ENCODE data around the gene AFF3.
"Not testable (repeated sequence)": the region's sequence is repeated elsewhere in the genome, so short reads cannot be mapped to it uniquely, and the experiment has no call there.

The AFF3 gene

DNA sequence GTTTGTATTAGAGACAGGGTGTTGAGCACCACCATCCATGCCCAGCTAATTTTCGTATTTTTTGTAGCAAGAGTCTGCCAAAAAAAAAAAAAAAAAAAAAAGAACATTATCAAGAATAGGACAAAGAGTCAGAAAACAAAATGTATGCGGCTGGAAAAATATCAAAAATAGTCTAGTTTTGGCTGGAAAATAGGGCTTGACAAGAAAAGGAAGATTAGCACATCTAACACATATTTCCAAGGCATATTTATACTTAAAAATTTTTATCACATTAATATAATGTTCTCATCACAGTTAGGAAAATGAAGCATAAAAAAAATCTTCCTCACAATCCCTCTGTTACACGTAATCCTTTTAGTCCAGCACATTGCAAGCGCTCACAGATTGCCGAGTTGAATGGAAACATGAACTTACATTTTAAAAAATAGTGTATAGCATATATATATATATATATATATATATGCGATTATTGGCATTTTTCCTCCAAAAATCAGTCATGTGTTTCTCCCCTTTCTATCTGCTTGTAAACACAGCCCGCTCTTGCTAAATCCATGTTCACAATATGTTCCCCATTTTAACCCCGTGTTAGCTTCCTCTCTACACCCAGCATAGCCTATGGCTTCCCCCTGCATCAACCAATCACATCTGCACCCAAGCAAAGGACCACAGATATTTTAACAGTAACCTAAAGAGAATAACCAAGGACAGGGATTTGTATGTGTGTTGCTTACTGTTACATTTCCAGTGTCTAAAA, 183.0 kb downstream of the AFF3 start:
- DNase-seq: no peak

DNA sequence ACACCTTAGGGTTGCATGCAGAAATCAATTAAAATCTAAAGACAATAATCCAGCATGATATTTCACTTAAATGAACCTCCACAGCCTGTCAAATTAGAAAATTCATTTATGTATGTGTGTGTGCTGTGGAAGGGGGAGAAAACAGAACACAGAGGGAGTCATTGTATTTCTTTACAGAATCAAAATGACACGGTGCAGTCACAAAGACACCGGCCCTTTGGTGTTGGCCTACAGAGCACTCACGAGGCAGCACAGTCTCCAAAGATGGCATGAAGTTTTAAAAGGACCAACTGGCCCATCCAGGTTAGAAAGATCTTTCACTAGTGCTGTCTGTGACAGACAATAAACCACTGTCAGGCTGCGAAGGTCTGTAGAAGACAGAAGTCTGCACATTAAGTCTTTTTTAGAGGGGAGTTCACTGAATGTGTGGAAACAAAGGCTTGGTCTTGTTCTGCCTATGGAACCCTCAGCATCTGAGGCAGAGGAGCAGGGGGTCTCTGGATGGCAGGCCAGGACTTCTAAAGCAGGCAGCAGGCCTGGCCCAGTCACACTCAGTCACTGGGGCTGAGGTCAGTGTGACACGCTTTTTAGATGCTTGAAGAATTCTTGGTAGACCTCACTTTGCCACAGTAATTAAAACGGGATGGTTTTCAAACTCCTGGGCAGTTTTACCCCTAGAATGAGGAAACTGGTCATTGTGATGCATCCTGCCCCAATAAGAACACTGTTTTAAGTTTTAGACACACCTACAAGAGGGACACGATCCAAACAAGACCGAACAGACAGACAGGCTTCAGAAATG, 184.9 kb downstream of the AFF3 start:
- DNase-seq: no peak

DNA sequence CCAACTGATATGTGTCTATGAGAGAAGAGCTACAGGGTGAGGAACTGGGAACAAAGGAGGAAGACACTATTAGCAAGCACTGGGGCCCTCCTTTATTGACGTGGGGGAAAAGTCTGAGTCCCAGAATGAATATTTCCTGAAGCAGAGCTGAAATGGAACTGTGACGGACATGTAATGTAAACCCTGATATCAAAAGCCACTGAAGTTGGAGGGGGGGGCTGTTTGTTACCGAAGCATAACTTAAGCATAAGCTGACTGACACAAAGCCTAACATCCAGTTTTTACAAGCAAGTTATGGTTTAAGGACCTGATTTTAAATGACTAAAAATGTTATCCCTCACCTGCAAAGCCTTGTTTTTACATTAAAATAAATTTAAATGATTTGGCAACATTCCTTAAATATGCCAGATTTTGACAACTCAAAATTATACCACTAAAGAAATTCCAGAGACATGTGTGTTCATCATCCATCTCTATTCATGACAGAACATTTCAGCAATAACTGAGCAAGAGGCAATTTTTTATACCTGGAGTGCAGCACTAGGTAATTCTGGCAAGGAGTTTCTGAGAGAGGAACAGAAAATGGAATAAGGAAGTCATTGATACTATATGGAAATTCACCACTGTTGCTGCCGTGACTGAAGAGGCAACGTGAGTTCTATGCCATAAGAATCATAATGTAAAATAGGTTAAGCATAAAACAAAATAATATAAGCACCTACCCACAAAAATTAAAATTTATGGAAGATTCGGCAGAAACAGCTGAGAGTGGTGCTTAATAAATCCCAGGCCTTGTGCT, 186.0 kb downstream of the AFF3 start:
- DNase-seq: no peak

DNA sequence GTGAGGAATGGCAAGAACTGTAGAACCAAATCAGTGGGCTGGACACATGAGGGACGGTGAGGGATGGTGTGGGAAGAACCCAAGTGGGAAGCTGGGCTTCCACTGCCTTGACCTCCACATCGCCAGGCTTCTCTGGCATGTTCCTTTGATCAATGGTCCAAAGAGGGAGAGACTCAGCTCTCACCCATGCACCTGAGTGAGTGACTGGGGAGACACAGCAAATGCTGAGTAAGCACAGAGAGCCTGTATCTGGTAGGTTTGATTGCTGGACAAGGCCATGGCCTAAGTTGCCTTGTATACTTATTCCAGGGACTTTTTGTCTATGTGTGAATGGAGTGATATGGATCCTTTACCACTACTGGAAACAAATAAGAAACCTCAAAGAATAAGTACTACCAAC, 188.6 kb downstream of the AFF3 start:
- DNase-seq: no peak

DNA sequence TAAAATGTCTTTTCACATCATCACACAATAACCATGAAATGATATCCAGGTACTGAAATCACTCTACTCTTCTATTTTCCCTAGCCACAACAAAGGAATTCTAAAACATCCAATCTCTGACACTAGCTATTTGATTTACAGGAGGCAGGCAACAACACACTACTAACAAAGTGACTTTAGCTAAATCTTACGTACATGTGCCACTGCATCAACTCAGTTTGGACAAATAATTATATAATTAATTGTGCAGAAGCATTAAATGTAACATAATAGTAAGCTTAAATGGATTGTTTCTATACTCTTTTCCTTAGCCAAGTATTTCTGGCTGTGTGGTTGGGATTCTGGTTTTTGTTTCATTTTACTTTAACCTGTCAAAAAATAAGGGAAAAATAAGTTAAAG, 192.4 kb downstream of the AFF3 start:
- no peak for DNase-seq

DNA sequence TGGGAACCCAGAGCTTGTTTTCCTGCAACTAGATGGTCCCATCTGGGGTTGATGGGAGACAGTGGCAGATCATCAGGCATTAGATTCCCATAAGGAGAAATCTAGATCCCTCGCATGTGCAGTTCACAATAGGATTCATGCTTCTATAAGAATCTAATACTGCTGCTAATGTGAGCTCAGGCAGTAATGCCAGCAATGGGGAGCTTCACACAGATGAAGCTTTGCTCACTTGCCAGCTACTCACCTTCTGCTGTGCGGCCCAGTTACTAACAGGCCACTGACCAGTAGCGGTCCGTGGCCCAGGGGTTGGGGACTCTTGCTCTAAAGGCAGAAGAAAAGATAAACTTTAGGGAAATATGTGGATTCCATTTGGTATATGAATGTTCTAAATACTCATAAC, 192.9 kb downstream of the AFF3 start:
- no peak for DNase-seq

DNA sequence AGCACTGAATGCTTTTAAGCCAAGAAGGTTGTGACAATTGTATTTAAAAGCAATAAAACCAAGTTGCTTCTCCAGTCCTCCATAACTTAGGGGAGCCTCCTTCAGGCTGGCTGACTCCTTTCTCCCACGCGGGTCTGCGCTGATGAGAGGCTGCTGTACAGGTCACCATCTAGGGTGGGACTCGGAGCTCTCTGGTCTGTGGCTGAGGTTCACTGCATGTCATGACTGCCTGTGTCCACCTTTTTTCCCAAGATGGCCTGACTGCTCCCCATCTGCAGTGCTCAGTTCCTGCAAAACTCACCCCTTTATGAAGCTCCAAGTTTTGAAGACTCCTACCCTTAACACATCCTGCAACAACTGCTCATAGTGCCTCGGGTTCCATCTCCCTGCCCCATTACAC, 194.4 kb downstream of the AFF3 start:
- DNase-seq: no peak

DNA sequence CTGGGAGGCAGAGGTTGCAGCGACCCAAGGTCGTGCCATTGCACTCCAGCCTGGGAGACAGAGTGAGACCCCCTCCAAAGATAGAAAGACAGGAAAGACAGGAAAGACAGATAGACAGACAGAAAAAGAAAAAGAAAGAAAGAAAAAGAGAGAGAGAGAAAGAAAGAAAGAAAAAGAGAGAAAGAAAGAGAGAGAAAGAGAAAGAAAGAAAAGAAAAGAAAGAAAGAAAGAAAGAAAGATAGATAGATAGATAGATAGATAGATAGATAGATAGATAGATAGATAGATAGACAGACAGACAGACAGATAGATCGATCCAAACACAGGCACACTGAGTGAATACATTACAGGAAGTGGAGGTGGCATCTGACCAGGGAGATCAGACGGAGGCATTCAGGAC, 195.0 kb downstream of the AFF3 start:
- DNase-seq: not testable (repeated sequence)

DNA sequence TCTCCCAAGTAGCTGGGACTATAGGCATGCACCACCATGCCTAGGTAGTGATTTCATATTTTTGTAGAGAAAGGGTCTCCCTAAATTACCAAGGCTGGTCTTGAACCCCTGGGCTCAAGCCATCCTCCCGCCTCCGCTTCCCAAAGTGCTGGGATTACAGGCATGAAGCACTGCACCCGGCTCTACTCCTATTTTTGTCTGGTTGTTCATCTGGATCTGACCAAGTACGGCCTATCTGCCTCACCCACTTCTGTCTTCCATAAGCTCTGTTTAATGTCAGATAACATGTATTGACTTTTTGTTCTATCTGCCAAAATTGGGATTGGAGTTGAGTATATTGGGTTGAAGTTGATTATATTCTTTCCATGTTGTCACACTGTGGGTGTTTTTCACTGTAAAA, 198.4 kb downstream of the AFF3 start:
- no peak for DNase-seq

DNA sequence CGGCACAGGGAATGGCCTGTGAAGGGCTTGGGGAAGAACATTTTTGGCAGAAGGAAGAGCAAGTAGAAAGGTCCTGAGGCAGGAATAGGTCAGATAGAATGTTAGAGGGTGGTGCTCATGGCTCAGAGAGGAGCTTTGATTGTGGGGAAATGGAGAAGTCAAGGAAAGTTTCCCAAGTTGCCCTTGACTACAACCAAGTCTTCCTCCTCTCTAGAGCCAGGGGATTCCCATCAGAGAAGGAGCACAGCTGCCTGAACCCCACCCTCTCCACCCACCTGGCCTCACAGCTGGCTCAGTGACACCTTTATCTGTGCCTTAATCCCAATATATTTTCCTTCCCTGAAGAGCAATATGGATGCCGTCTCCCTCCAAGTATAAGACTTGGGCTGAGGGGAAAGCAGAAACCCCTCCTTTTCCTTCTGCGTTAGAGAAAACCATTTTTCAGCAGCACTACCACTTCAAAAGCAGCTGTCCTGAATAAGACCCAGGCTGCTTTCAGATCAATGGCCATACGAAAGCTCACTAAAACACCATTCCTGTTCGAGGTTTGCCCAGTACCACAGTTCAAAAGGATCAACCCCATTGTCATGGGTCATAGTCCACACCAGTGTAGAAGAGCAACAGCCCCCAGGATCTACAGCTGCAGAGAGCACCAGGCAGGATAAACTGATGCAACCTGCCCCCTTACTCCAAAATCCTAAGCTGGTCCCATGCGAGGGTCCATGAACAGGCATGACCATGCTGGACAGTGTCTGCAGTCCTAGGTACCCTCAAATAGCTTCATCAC, 199.6 kb downstream of the AFF3 start:
- no peak for DNase-seq

DNA sequence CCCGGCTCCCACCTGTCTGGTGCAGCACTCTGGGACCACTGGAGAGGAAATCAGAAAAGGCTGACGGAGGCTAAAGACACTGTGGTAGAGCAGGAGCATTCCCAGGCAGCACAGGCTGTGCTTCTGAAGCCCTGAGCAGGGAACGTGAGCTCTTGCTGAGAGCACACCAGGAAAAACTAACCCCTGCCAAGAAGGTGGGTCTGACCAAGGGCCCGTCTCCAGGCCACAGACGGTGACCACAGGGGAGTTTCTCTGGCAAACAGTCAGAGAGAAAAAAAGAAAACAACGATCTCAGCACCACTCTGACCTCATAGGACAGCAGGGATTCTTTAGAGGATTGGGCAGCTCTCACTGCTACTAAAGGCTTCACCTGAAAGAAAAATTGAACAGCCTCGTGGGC, 201.4 kb downstream of the AFF3 start:
- no peak for DNase-seq

DNA sequence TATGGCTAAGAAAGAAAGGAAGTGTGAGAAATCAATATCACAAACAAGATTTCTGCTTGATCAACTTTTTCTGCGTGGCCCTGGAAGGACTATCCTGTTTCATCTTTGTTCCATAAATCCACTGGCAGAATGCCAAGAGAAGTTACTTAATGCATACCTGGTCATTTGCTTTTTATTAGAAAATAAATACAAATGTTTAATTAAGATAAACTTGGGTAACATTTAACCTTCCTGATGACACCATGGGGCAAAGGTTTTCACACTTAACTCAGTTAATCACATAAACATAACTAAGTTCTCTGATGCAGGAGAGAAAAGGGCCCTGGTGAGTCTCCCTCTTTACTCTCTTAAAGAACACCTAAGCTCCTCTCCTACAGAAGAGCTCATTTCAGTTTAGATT, 203.3 kb downstream of the AFF3 start:
- no peak for DNase-seq

DNA sequence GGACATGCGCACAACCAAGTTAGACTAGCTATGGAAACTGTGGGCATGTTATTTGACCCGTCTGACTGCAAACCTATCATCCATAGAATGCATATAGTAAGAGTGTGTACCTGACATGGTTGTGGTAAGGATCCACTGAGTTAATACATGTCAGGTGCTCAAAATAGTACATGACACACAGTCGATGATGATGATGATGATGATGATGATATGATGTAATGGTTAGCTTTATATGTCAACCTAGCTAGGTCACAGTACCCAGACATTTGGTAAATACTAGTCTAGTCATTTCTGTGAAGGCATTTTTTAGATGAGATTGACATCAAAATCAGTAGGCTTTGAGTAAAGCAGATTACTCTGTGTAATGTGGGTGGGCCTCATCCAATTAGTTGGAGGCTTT, 204.1 kb downstream of the AFF3 start:
- DNase-seq: no peak

DNA sequence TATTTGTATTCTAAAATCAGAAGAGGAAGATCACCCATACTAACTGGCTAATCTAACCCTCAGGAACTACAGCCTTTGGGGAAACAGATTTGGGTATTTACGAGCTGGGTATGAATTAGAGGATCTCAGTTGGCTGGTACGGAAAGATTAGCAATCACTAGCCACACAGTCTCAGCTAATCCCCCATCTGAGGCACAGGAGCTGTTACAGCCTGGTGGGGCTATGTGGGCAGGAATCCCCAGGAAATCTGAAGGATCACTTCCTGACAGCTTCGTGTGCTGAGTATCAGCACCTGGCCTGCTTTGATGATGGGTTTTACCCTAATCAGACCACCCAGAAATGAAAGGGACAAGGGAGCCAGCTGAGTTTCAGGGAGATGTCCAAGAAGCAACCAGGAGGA, 206.3 kb downstream of the AFF3 start:
- no peak for DNase-seq

DNA sequence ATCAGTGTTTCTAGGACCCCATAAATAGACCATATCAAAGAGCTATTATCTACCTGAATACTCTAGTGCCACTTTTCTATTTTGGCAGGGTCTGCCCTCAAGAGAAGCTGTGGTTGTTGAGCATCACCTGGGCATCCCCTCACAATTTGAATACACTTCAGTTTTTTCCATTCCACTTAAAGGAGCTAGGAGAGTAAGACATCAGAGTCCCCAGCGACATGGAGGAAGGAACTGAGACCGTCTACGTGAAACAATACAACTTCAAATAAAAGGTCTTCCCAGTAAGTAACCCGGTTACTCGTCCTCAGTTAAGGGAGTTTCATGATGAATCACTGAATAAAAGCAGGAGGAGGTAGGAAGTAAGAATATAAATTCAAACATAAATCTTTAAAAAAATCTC, 206.7 kb downstream of the AFF3 start:
- no peak for DNase-seq

DNA sequence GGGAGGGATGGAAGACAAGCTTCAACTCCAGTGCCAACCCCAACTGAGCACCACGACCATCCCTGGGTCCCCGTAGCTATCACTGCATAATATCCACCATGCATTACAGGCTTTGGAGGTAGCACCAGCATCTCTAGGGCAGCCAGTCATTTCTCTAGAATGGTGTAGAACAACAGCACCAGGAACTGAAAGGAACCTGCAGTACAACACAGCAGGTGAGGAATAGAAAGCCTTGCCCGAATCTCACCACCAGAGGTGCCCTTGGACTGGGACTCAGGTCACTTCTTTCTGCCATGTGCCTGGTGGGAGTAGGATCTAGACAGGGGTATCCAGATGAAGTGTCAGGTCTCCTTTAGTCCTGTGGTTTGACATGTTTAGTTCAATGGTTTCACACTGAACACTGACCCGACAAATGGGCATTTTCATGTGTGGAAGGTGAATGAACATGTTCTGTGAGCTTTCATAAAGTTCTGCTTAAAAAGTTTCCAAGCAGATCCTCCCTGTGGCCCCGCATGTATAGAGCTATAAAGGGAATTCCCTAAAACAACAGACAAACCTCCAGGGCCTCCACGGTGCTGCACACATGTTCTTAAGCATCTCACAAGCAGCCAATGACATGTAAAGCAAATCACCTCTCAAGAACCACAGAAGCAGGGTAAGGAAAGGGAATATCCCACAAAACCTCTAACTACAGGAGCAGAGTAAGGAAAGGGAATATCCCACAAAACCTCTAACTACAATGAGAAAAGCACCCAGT, 208.3 kb downstream of the AFF3 start:
- no peak for DNase-seq

DNA sequence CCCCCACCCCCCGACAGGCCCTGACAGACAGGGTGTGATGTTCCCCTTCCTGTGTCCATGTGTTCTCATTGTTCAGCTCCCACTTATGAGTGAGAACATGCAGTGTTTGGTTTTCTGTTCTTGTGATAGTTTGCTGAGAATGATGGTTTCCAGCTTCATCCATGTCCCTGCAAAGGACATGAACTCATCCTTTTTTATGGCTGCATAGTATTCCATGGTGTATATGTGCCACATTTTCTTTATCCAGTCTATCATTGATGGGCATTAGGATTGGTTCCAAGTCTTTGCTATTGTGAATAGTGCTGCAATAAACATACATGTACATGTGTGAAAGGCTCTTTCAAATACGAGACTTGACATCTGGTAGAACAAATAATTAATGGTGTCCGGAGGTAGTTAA, 208.9 kb downstream of the AFF3 start:
- not testable (repeated sequence) for DNase-seq

DNA sequence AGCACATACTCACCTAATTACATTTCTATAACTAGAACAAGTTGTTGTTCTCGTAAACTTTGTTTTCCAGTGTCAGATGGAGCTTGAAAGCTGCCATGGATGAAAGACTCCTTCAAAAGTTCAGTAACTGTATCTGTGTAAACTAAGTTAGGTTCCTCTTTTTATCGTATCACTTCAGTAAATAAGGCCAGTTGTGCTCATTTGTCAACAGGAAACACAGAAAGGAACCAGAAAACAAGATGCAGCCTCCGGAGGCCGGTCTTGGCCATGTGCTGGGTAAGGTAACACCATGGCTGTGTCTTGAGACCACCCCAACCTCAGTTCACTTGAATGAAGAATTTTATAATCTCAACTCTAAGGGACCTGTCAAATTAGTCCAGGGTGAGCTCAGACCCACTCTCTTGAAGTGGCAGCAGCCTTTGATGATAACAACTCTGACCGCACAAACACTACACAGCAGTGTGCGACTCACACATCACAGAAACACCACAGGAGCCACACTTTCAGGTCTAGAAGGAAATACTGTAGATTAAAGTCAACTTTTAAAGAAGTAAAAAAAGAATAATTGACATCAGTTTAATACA, 213.8 kb downstream of the AFF3 start:
- DNase-seq: no peak

DNA sequence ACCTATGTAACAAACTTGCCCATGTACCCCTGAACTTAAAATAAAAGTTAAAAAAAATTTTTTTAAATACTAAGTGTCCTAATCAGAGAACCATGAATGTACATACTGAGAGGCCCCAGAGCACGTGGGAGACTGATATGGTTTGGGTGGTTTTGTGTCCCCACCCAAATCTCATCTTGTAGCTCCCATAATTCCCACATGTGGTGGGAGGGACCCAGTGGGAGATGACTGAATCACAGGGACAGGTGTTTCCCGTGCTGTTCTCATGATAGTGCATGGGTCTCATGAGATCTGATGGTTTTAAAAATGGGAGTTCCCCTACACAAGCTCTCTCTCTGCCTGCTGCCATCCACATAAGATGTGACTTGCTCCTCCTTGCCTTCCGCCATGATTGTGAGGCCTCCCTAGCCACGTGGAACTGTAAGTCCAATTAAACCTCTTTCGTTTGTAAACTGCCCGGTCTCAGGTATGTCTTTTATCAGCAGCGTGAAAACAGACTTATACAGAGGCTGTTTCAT, 214.6 kb downstream of the AFF3 start:
- not testable (repeated sequence) for DNase-seq

DNA sequence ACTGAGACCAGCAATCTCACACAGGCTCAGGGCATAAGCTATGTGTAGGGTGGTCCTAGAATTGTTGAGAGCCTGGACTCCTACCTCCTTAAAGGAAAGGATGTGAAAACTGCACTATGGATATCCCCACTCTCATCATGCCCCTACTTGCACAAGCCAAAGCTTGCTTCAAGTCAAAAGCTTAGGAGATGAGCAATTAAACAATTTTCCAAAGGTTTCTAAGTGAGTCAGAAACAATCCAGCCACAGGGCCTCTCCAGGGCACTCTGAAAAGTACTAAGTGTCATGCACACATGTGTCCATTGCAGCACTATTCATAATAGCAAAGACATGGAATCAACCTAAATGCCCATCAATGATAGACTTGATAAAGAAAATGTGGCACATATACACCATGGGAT, 215.4 kb downstream of the AFF3 start:
- DNase-seq: no peak

DNA sequence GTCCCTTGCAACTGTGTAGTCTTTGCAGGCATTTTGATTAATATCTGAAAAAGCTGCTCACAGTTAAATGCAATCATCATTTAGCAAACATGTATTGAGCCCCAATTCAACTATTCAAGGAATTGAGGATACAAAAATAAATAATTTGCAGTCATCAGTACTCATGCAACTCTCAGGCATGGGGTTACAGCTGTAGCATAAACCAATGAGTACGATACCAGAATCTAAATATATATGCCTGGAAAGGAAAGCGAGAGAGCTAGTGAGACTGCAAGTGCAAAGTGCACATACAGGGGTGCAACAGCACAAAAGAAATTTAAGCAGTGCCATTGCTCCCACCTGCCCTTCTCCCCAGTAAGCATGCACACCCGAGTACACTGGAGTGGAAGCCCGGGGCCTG, 216.4 kb downstream of the AFF3 start:
- no peak for DNase-seq
